NCI-H1694 treated with DMSO at 0.1 percent for 48 hours (cell line): ENCODE results near the gene MAP3K7CL.
"Not testable (repeated sequence)": the region's sequence is repeated elsewhere in the genome, so short reads cannot be mapped to it uniquely, and the experiment has no call there.

ENCODE experiments used
- DNase-seq: peaks from one replicate; lab custom pipeline; 2025; lab: John Stamatoyannopoulos, UW

Gene MAP3K7CL

GRCh38 chr21:29133796-29134195, 3.4 kb downstream of the MAP3K7CL start:
- DNase-seq, result no peak

DNA sequence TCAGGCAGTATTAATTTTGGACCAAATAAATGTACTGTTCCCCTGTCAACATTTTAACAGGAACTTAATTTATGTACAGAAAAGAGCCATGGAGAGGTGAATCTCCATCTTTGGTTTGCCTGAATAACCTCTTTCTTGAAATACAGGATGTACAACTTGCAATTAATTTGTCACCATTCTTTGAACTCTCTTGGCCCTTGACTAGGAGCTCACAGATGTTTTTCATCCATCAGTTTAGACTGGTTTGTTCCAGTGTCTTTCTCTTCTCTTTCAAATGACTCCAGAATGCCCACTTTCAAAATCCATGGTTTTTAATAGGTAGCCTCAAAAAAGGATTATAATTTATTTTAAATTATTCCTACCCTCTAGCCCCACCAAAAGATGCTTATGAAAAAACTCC, 5.0 kb downstream of the MAP3K7CL start:
- DNase-seq, result no peak

- DNase-seq, result no peak
These were observed 5.6 kb downstream of the MAP3K7CL start for GRCh38 chr21:29136033-29136432.

GRCh38 chr21:29144736-29145353, 14.4 kb downstream of the MAP3K7CL start:
- DNase-seq, result peak; percentile 35

DNA sequence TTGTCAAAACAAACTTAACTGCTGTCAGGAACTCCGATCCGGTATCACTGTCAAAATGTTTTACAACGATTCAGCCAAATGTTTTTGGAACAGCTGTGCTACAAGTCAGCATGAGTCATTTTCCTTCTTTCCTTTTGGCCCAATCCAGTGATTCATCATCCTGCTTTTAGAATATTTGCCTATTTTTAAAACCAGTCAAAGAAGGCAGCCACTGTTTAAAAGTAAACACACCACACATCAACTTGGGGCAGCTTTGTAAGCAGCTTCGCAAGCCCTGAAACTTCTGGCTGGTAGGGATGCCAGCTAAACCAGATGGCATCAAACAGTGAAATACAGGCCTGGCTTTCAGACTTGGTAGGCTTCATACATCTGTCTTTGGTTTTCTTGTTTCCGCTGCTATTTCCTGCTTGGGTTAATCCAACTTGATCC, 14.9 kb downstream of the MAP3K7CL start:
- peak; percentile 87 for DNase-seq

DNA sequence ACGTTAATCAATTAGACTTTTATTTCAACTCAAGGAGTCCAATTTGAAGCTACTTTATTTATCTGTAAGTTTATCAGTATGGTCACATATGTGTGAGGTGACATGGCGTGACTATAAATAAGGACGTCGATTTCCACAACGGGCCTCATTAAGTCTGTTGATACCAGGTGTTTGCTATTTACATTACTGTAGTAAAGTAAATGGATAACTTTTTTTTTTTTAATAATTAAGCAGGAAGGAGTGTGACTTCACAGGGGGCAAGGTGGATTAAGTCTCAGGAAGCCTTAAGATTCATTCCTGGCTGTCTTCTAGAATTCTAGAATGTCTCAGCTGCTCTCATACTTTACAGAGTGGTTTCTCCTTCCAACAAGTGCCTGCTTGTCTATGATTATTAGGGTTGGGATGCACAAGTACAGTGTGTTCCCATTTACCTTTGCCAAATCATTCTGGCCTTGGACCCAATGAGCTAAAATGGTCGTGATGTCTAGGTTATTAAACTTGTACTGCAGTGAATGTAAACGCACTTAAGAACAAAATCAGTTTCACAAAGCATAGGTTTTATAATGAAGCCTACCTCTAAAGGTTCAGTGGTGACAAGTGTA, 15.5 kb downstream of the MAP3K7CL start:
- DNase-seq, result peak; percentile 23

GRCh38 chr21:29146726-29147125, 16.3 kb downstream of the MAP3K7CL start:
- no peak for DNase-seq

DNA sequence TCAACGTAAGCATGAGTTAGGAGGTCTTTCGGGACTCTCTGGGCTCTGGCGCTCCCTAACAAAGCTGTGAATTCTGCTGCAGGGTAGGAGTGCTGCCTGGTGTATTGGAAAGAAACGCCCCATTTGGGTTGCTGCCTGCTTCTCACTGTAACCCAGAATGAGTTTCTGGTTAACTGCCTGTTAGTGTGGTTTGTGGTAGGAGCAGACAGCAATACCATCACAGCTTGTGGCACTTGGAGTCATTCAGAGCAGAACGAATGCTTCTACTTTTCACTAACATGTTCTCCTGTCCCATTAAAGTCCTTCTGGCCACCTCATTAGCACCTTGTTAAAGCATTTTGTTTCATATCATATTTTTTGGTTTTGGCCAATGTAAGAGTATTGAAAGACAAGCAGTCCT, 18.1 kb downstream of the MAP3K7CL start:
- DNase-seq, result no peak

- no peak for DNase-seq
These were observed 19.5 kb downstream of the MAP3K7CL start for GRCh38 chr21:29149808-29150425.

DNA sequence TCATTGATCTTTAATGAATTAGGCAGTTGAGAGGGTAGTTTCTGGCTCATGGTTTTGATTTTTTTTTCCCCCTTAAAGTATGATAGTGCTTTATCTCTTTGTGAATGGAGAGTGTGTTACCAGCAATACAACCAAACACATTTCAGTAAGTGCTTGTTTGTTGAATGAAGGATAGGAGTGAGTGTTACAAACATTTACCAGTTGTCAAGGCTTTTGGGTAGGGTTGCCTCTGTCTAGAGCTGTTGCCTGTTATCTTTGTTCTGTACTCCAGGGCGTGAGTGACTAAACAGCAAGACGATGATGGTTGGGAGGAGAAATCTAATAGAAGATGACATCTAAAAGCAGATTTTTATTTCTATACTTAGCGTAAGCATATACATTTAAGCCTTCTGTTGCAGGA, 21.5 kb downstream of the MAP3K7CL start:
- DNase-seq, result no peak

DNA sequence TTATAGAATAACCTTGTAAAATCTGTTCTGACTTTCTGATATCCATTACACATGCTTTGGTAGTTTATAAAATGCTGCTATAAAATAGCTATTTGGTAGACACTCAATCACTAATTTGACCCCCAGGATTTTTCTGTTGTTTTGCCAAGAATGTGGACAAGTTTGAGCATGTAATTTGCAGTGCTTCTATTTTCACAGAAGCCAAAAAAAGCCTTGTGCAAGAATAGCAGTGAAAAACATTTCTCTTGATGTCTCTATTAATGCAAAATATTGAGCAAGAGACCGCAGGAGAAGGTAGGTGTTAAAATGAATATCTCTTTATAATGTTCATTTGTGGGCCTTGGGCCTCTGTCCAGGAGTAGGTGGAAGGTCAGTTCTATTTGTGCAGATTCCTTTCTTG, 22.5 kb downstream of the MAP3K7CL start:
- DNase-seq, result peak; percentile 14

GRCh38 chr21:29154270-29154669, 23.8 kb downstream of the MAP3K7CL start:
- no peak for DNase-seq

GRCh38 chr21:29155118-29155932, 24.9 kb downstream of the MAP3K7CL start:
- no peak for DNase-seq

DNA sequence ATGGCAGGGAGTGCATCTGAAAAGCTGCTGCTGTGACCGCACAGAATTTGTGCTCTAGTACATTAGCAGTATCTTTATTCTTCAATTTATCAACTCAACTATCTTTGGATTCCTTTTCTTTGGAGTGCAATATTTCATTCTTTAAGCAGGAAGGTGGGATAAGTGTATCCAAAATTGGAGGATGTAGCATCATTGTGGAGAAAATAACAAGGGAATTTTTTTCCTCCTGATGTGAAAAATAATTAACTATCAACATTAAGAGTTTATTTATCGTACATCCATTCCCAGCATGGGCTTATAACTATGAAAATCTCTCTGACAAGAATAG, 25.5 kb downstream of the MAP3K7CL start:
- DNase-seq, result no peak

- no peak for DNase-seq
These were observed 26.6 kb downstream of the MAP3K7CL start for GRCh38 chr21:29157080-29157479.

DNA sequence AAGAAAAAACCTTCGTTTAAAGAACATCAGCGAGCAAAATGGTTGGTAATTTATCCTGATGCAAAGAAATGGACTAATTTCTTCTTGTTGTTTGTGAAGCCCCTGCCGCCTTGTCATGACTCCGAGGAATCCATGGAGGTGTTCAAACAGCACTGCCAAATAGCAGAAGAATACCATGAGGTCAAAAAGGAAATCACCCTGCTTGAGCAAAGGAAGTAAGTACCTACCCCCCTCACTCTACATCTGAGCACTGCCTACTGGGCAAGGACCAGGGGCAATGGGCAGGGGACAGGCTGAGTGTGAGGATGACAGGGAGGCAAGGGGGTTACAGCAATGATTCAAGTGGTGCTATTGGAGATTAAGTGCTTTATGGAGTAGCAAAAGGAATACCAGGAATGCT, 29.4 kb downstream of the MAP3K7CL start:
- no peak for DNase-seq

GRCh38 chr21:29162825-29163224, 32.4 kb downstream of the MAP3K7CL start:
- not testable (repeated sequence) for DNase-seq

- DNase-seq, result no peak
These were observed 33.1 kb downstream of the MAP3K7CL start for GRCh38 chr21:29163341-29164115.

GRCh38 chr21:29164323-29164942, 34.0 kb downstream of the MAP3K7CL start:
- peak; percentile 25 for DNase-seq

DNA sequence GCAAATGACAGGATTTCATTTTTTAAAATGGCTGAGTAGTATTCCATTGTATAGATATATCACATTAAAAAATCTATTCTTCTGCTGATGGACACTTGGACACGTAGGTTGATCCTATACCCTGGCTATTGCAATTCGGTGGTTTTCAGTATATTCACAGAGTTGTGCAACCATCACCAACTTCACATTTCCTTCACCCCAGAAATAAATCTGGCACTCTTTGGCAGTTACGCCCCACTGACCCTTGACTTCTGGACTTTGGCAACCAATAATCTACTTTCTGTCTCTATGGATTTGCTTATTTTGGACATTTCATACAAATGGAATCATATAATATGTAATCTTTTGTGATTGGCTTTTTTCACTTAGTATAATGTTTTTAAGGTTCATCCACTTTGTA, 35.9 kb downstream of the MAP3K7CL start:
- DNase-seq, result no peak

GRCh38 chr21:29166853-29167252, 36.4 kb downstream of the MAP3K7CL start:
- DNase-seq, result no peak

DNA sequence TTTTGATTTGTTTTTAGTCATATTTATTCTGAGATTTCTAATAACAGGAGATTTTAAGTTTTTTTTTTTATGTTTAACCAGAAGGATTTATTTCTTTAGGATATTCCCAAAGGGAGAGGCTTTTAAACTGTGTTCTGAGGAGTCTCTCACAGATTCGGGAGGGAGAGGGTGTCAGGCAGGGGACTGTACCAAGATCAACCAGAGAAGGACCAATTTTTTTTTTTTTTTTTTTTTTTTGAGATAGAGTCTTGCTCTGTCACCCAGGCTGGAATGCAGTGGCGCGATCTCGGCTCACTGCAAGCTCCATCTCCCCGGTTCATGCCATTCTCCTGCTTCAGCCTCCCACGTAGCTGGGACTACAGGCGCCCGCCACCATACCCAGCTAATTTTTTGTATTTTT, 37.0 kb downstream of the MAP3K7CL start:
- not testable (repeated sequence) for DNase-seq
